ENCODE data around the gene SERTAD2. TPM values are rescaled to one million over a fixed set of nuclear protein-coding genes. Genes with fewer than 3 reads are reported as not detected.
A peak's percentile ranks its signal among the peaks of the same experiment; 100 is the strongest.

The SERTAD2 gene
- total RNA-seq, 2 donors from 2014 or later, result 15.3 to 26.0 TPM

DNA sequence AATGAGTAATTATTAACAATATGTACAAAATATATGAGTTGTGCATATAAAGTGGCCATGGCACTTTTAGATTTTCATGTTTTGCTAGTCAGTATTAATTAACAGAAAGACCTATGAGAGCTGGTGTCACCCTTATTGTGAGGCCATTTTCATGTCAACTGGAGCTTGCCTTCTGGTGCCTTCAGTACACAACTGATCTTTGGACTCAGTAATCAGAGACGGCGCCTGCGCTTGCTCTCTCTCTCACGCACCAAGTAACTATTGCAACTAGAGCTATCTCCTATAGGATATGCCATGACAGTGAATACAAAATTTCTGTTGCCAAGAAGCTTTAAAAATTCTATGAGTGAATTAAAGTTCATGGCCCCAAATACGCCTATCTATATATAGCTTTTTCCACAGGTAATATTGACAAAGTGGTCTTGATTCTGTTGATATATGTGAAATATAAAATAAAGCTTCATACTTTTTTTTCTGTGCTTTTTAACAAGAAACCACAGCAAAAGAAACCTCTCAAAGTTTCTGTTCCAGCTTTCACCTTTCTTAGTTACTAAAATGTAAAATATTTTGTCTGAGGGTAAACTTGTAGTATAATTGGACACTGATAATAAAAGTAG lies 2.9 kb downstream of the SERTAD2 start:
- Histone ChIP-seq H3K27me3 (replicated peaks; ENCODE audit: insufficient read depth) (no peaks in the 10 kb centered on the region), H3K36me3 (no peaks in the 10 kb centered on the region), H3K27ac (no peak overlapping the region), H3K4me1 (replicated peaks) (peaks cover 2% of the 10 kb centered on the region), H3K9me3 (no peaks in the 10 kb centered on the region), H3K4me3 (no peak overlapping the region)
- TF ChIP-seq POLR2AphosphoS5 (IDR thresholded peaks at IDR 0.05), result no peak
- TF ChIP-seq POLR2A (IDR thresholded peaks at IDR 0.05), result no peak
- no peak for TF ChIP-seq CTCF (IDR thresholded peaks at IDR 0.05)
- intact Hi-C loops (cut with DNase I), result loop anchor here (5.0 kb wide), 1 partner anchor 199 kb away; the partner anchor contains the start of gene LGALSL
- 90% methylated on average over 5 of the region's 5 CpGs for WGBS
- no peak for DNase-seq (ENCODE audit: low spot score)

GRCh38 chr2:64650296-64650695 lies 3.4 kb downstream of the SERTAD2 start:
- TF ChIP-seq POLR2A (IDR thresholded peaks at IDR 0.05) (no peak), POLR2AphosphoS5 (IDR thresholded peaks at IDR 0.05) (no peak), CTCF (IDR thresholded peaks at IDR 0.05) (no peak)
- 86% methylated on average over 5 of the region's 5 CpGs for WGBS
- Histone ChIP-seq H3K4me3 (no peak overlapping the region), H3K27me3 (replicated peaks; ENCODE audit: insufficient read depth) (no peaks in the 10 kb centered on the region), H3K4me1 (replicated peaks) (peaks cover 8% of the 10 kb centered on the region), H3K9me3 (no peaks in the 10 kb centered on the region), H3K27ac (peak overlapping the region in 1 of 2 donors; percentile 57), H3K36me3 (no peaks in the 10 kb centered on the region)
- DNase-seq (ENCODE audit: low spot score), result no peak
- intact Hi-C loops (cut with DNase I), result loop anchor here (5.0 kb wide), 1 partner anchor 198 kb away; the partner anchor contains the start of gene LGALSL

GRCh38 chr2:64649626-64650025 lies 4.1 kb downstream of the SERTAD2 start:
- intact Hi-C loops (cut with DNase I), result loop anchor here (5.0 to 10.0 kb wide), 3 partner anchors 42 to 197 kb away; partner anchors contain the start of genes AFTPH and LGALSL
- Histone ChIP-seq H3K27ac (peak overlapping the region; percentile 57 to 72), H3K36me3 (no peaks in the 10 kb centered on the region), H3K4me3 (no peak overlapping the region), H3K9me3 (no peaks in the 10 kb centered on the region), H3K4me1 (replicated peaks) (peaks cover 8% of the 10 kb centered on the region), H3K27me3 (replicated peaks; ENCODE audit: insufficient read depth) (no peaks in the 10 kb centered on the region)
- peak; percentile 73 for TF ChIP-seq POLR2AphosphoS5 (IDR thresholded peaks at IDR 0.05)
- TF ChIP-seq POLR2A (IDR thresholded peaks at IDR 0.05), result peak; percentile 28
- TF ChIP-seq CTCF (IDR thresholded peaks at IDR 0.05), result no peak
- 47% methylated on average over 5 of the region's 5 CpGs for WGBS
- DNase-seq (ENCODE audit: low spot score), result peak; percentile 84

- TF ChIP-seq CTCF (IDR thresholded peaks at IDR 0.05), result no peak
- no peak for TF ChIP-seq POLR2A (IDR thresholded peaks at IDR 0.05)
- no peak for TF ChIP-seq POLR2AphosphoS5 (IDR thresholded peaks at IDR 0.05)
- Histone ChIP-seq H3K4me3 (no peak overlapping the region), H3K27me3 (replicated peaks; ENCODE audit: insufficient read depth) (no peaks in the 10 kb centered on the region), H3K36me3 (no peaks in the 10 kb centered on the region), H3K4me1 (replicated peaks) (peaks cover 10% of the 10 kb centered on the region), H3K9me3 (no peaks in the 10 kb centered on the region), H3K27ac (peak overlapping the region; percentile 57 to 72)
- DNase-seq (ENCODE audit: low spot score), result no peak
- WGBS, result 66% methylated on average over 6 of the region's 6 CpGs
- intact Hi-C loops (cut with DNase I), result loop anchor here (5.0 to 10.0 kb wide), 2 partner anchors 42 to 124 kb away; partner anchors contain the start of gene AFTPH
These were observed 4.7 kb downstream of the SERTAD2 start for GRCh38 chr2:64649013-64649484.
